Esophagus squamous epithelium (tissue), 5 donors: Measurements from ENCODE around the gene PTPRN2. TPM values are rescaled to one million over a fixed set of nuclear protein-coding genes. Genes with fewer than 3 reads are reported as not detected.
"Not testable (repeated sequence)": the region's sequence is repeated elsewhere in the genome, so short reads cannot be mapped to it uniquely, and the experiment has no call there.

Source experiments
- DNase-seq: peaks from one replicate; lab custom pipeline; 2025; lab: John Stamatoyannopoulos, UW
- H3K27ac ChIP-seq, 4 donors: fragments of 200-600 bp; sonication (generic); one replicate each; pipeline ENCODE4 v1.5.1; 2016 to 2019; ENCODE audit warnings: mild to moderate bottlenecking in 1 of 4
- H3K27me3 ChIP-seq, 4 donors: fragments of 200-600 bp; sonication (generic); 1 replicate in 3 of 4; 2 replicates in 1 of 4; pipeline versions ENCODE4 v1.5.1 to v1.6.0; 2017 to 2021; ENCODE audit warnings: antibody characterized with exemption in 1 of 4
- H3K36me3 ChIP-seq, 3 donors: fragments of 200-600 bp; sonication (generic); one replicate each; pipeline ENCODE4 v1.5.1; 2016 to 2019
- H3K4me1 ChIP-seq, 3 donors: fragments of 200-600 bp; sonication (generic); one replicate each; pipeline ENCODE4 v1.5.1; 2017 to 2019
- H3K4me3 ChIP-seq, 4 donors: fragments of 200-600 bp; sonication (generic); 1 replicate in 3 of 4; 2 replicates in 1 of 4; pipeline ENCODE4 v1.5.1; 2016 to 2019; ENCODE audit warnings: mild to moderate bottlenecking in 2 of 4, moderate library complexity in 1 of 4
- H3K9me3 ChIP-seq, 3 donors: fragments of 200-600 bp; sonication (generic); one replicate each; pipeline ENCODE4 v1.5.1; 2016 to 2019
- CTCF ChIP-seq, 6 experiments: fragments of 450-650 bp in 4 of 6; fragments of 200-600 bp in 2 of 6; sonication (generic) in 2 of 6; IDR thresholded peaks; one replicate each; pipeline ENCODE4 v1.5.1; 2016 to 2019; ENCODE audit warnings: antibody characterized with exemption in 6 of 6, mild to moderate bottlenecking in 4 of 6, moderate library complexity in 4 of 6
- POLR2A ChIP-seq, 4 donors: fragments of 450-650 bp; IDR thresholded peaks; one replicate each; pipeline ENCODE4 v1.6.1; 2017; ENCODE audit warnings: antibody characterized with exemption in 4 of 4, mild to moderate bottlenecking in 4 of 4, moderate library complexity in 3 of 4
- WGBS, 2 donors: methylation state at CpG; one replicate each; pipeline ENCODE4 v1.1.5; 2018; 5-methylcytosine and 5-hydroxymethylcytosine counted together
- intact Hi-C: fragments of 100-400 bp; cut with DNase I; formaldehyde crosslinking; loops from one replicate; pipeline ENCODE4 v1.15.0; 2022
- total RNA-seq, 4 donors: library from RNA; depleted of rRNA; stranded (reverse); fragments of >200 nt; gene quantifications; one replicate each; pipeline ENCODE4 v1.1.0, GENCODE V29; 2016
- donor health status: DM: yes; HTN: yes; CAD: no.

The PTPRN2 gene
- total RNA-seq, 4 donors from 2014 or later, result 0.38 to 2.7 (median 1.0) TPM

- intact Hi-C loops, result no loop called here
- peaks cover 0 to 33% (median 0%) of the 10 kb centered on the region in 4 donors for H3K27me3 ChIP-seq
- WGBS, 2 donors, result 56 to 68% methylated on average over 7 to 10 of the region's 10 CpGs
- peaks cover 0 to 10% (median 0%) of the 10 kb centered on the region in 3 donors for H3K9me3 ChIP-seq
- DNase-seq, result no peak
- H3K27ac ChIP-seq, result no peak overlapping the region
- H3K4me3 ChIP-seq, result no peak overlapping the region
- TF ChIP-seq POLR2A (IDR thresholded peaks at IDR 0.05) (no peak), CTCF (IDR thresholded peaks at IDR 0.05) (no peak)
- peaks cover 0 to 7% (median 0%) of the 10 kb centered on the region in 3 donors for H3K4me1 ChIP-seq
- no peaks in the 10 kb centered on the region for H3K36me3 ChIP-seq
Measured at GRCh38 chr7:158382363-158383254, 205.0 kb downstream of the PTPRN2 start.

GRCh38 chr7:158381956-158382355 is 205.7 kb downstream of the PTPRN2 start:
- TF ChIP-seq POLR2A (IDR thresholded peaks at IDR 0.05), result no peak
- TF ChIP-seq CTCF (IDR thresholded peaks at IDR 0.05), result no peak
- intact Hi-C loops, result no loop called here
- H3K4me1 ChIP-seq, result peaks cover 0 to 10% (median 0%) of the 10 kb centered on the region in 3 donors
- peaks cover 0 to 10% (median 0%) of the 10 kb centered on the region in 3 donors for H3K9me3 ChIP-seq
- 81% methylated on average over 3 of the region's 3 CpGs; no CpG with 5 or more reads in 1 of the 2 donors for WGBS, 2 donors
- no peaks in the 10 kb centered on the region for H3K36me3 ChIP-seq
- DNase-seq, result no peak
- H3K27ac ChIP-seq, result no peak overlapping the region
- H3K4me3 ChIP-seq, result no peak overlapping the region
- H3K27me3 ChIP-seq, result peaks cover 0 to 31% (median 0%) of the 10 kb centered on the region in 4 donors

GRCh38 chr7:158378978-158379377 is 208.6 kb downstream of the PTPRN2 start:
- Histone ChIP-seq H3K27me3 (peaks cover 0 to 54% (median 0%) of the 10 kb centered on the region in 4 donors), H3K4me3 (no peak overlapping the region), H3K27ac (no peak overlapping the region), H3K9me3 (peaks cover 0 to 10% (median 0%) of the 10 kb centered on the region in 3 donors), H3K4me1 (peaks cover 0 to 27% (median 0%) of the 10 kb centered on the region in 3 donors), H3K36me3 (no peaks in the 10 kb centered on the region)
- 83 to 96% methylated on average over 4 of the region's 7 CpGs for WGBS, 2 donors
- DNase-seq, result no peak
- intact Hi-C loops, result no loop called here
- no peak for TF ChIP-seq POLR2A (IDR thresholded peaks at IDR 0.05)
- TF ChIP-seq CTCF (IDR thresholded peaks at IDR 0.05), result no peak

- 29 to 44% methylated on average over 8 of the region's 14 CpGs for WGBS, 2 donors
- Histone ChIP-seq H3K36me3 (no peaks in the 10 kb centered on the region), H3K9me3 (peaks cover 0 to 10% (median 0%) of the 10 kb centered on the region in 3 donors), H3K4me3 (no peak overlapping the region), H3K27ac (no peak overlapping the region), H3K4me1 (peaks cover 0 to 29% (median 0%) of the 10 kb centered on the region in 3 donors), H3K27me3 (peaks cover 0 to 63% (median 0%) of the 10 kb centered on the region in 4 donors)
- no peak for DNase-seq
- intact Hi-C loops, result no loop called here
- no peak for TF ChIP-seq POLR2A (IDR thresholded peaks at IDR 0.05)
- TF ChIP-seq CTCF (IDR thresholded peaks at IDR 0.05), result no peak
Measured at GRCh38 chr7:158377800-158378623, 209.6 kb downstream of the PTPRN2 start.

- H3K27me3 ChIP-seq, result peaks cover 0 to 62% (median 0%) of the 10 kb centered on the region in 4 donors
- H3K4me3 ChIP-seq, H3K36me3 ChIP-seq, intact Hi-C loops, H3K27ac ChIP-seq, H3K9me3 ChIP-seq, DNase-seq: not testable (repeated sequence)
- WGBS, 2 donors, result no CpG with 5 or more reads among the region's 12 CpGs
- H3K4me1 ChIP-seq, result peaks cover 0 to 29% (median 0%) of the 10 kb centered on the region in 3 donors
Measured at GRCh38 chr7:158376839-158377186, 210.8 kb downstream of the PTPRN2 start.

GRCh38 chr7:158376146-158376838 is 211.3 kb downstream of the PTPRN2 start:
- intact Hi-C loops, H3K4me3 ChIP-seq, H3K9me3 ChIP-seq, H3K36me3 ChIP-seq, H3K27ac ChIP-seq, DNase-seq: not testable (repeated sequence)
- Histone ChIP-seq H3K27me3 (peaks cover 0 to 62% (median 0%) of the 10 kb centered on the region in 4 donors), H3K4me1 (peaks cover 0 to 29% (median 0%) of the 10 kb centered on the region in 3 donors)
- 33% methylated on average over 3 of the region's 23 CpGs; no CpG with 5 or more reads in 1 of the 2 donors for WGBS, 2 donors
